Activated naive CD4-positive, alpha-beta T cell treated with anti-CD3 and anti-CD28 coated beads, Interleukin-2, amount 50 U/mL, for 16 hours (primary cell): ENCODE results near the gene SVOP.
"Not testable (repeated sequence)": the region's sequence is repeated elsewhere in the genome, so short reads cannot be mapped to it uniquely, and the experiment has no call there.

Experiments used
- DNase-seq: peaks from one replicate; pipeline ENCODE4 v3.0.0-alpha.2; 2020

The SVOP gene

GRCh38 chr12:109029411-109029810 lies 8.5 kb upstream of the SVOP start:
- no peak for DNase-seq

GRCh38 chr12:109028624-109029023 lies 7.8 kb upstream of the SVOP start:
- not testable (repeated sequence) for DNase-seq

GRCh38 chr12:109027767-109028166 lies 6.9 kb upstream of the SVOP start:
- no peak for DNase-seq

GRCh38 chr12:109020146-109020795 lies 597 bp downstream of the SVOP start:
- DNase-seq = no peak

GRCh38 chr12:109018296-109018695 lies 2.6 kb downstream of the SVOP start:
- DNase-seq = no peak

GRCh38 chr12:109016978-109017377 lies 3.9 kb downstream of the SVOP start:
- no peak for DNase-seq

- no peak for DNase-seq
Measured at GRCh38 chr12:109016016-109016415, 4.9 kb downstream of the SVOP start.

GRCh38 chr12:109014984-109015765 lies 5.7 kb downstream of the SVOP start:
- no peak for DNase-seq

GRCh38 chr12:109010259-109010658 lies 10.6 kb downstream of the SVOP start:
- no peak for DNase-seq

GRCh38 chr12:109009766-109010165 lies 11.1 kb downstream of the SVOP start:
- DNase-seq = no peak

GRCh38 chr12:109004017-109004416 lies 16.9 kb downstream of the SVOP start:
- DNase-seq = no peak

- no peak for DNase-seq
Measured at GRCh38 chr12:108996320-108996719, 24.5 kb downstream of the SVOP start.

GRCh38 chr12:108995370-108995992 lies 25.4 kb downstream of the SVOP start:
- no peak for DNase-seq

- DNase-seq = not testable (repeated sequence)
Measured at GRCh38 chr12:108990103-108990502, 30.8 kb downstream of the SVOP start.

GRCh38 chr12:108989376-108989775 lies 31.5 kb downstream of the SVOP start:
- DNase-seq = no peak

- DNase-seq = no peak
Measured at GRCh38 chr12:108985750-108986149, 35.1 kb downstream of the SVOP start.

GRCh38 chr12:108983227-108983626 lies 37.6 kb downstream of the SVOP start:
- DNase-seq = no peak

GRCh38 chr12:108982621-108983219 lies 38.1 kb downstream of the SVOP start:
- no peak for DNase-seq

GRCh38 chr12:108981835-108982234 lies 39.0 kb downstream of the SVOP start:
- no peak for DNase-seq

GRCh38 chr12:108980831-108981618 lies 39.8 kb downstream of the SVOP start:
- DNase-seq = no peak

- DNase-seq = no peak
Measured at GRCh38 chr12:108977360-108977759, 43.5 kb downstream of the SVOP start.

GRCh38 chr12:108975024-108975593 lies 45.8 kb downstream of the SVOP start:
- DNase-seq = no peak
